MCF 10A (cell line): ENCODE measurements around the gene PMP22. TPM values are rescaled to one million over a fixed set of nuclear protein-coding genes. Genes with fewer than 3 reads are reported as not detected.

Experiments
- BruUV-seq: library from RNA; stranded (reverse); fragments of 400-500 nt; replicated peaks from 2 replicates; lab custom pipeline; 2021; lab: Mats Ljungman, UMichigan
- CTCF ChIA-PET: fragments of 300-600 bp; sonication (Branson Sonifier 250); formaldehyde crosslinking; extraction: SDS; loops from one replicate; lab custom pipeline; 2021; ENCODE audit warnings: antibody characterized with exemption, inconsistent platforms; lab: Yijun Ruan, JAX
- POLR2A ChIA-PET: fragments of 300-600, 350-650 bp; sonication (Branson Sonifier 250); formaldehyde crosslinking; extraction: SDS; loops from one replicate; lab custom pipeline; 2020; ENCODE audit warnings: antibody characterized with exemption, inconsistent platforms; lab: Yijun Ruan, JAX
- DNase-seq: peaks from one replicate; pipeline ENCODE4 v3.0.0-alpha.2; 2018; ENCODE audit not compliant: unreplicated experiment
- H3K27ac Mint-ChIP-seq: one replicate; pipeline ENCODE4 v1.8.0; 2022; ENCODE audit warnings: mild to moderate bottlenecking, low read depth, mixed read lengths; ENCODE audit not compliant: unreplicated experiment
- H3K27me3 Mint-ChIP-seq: one replicate; pipeline ENCODE4 v1.8.0; 2022; ENCODE audit warnings: mixed read lengths; ENCODE audit not compliant: insufficient read depth, unreplicated experiment
- H3K36me3 Mint-ChIP-seq: one replicate; pipeline ENCODE4 v1.8.0; 2022; ENCODE audit warnings: mild to moderate bottlenecking, moderate library complexity, mixed read lengths; ENCODE audit not compliant: insufficient read depth, unreplicated experiment
- H3K4me1 Mint-ChIP-seq: one replicate; pipeline ENCODE4 v1.8.0; 2022; ENCODE audit warnings: mixed read lengths; ENCODE audit not compliant: insufficient read depth, unreplicated experiment
- H3K4me3 Mint-ChIP-seq: one replicate; pipeline ENCODE4 v1.8.0; 2022; ENCODE audit warnings: mild to moderate bottlenecking, moderate library complexity, mixed read lengths; ENCODE audit not compliant: unreplicated experiment
- H3K9me3 Mint-ChIP-seq: one replicate; pipeline ENCODE4 v1.8.0; 2022; ENCODE audit warnings: mixed read lengths; ENCODE audit not compliant: unreplicated experiment
- CTCF ChIP-seq: fragments of 200-600 bp; IDR thresholded peaks from one replicate; pipeline ENCODE4 v1.8.0; 2022; ENCODE audit warnings: antibody characterized with exemption, mild to moderate bottlenecking; ENCODE audit not compliant: unreplicated experiment
- intact Hi-C: fragments of 100-400 bp; cut with micrococcal nuclease; formaldehyde crosslinking; loops from 2 replicates; pipeline ENCODE4 v1.14.1; 2022
- total RNA-seq: library from RNA; stranded (reverse); gene quantifications from 2 replicates; pipeline ENCODE4 v1.2.3, GENCODE V29; 2022

The PMP22 gene
- total RNA-seq, 1 experiment from 2014 or later: 0.44 TPM

DNA sequence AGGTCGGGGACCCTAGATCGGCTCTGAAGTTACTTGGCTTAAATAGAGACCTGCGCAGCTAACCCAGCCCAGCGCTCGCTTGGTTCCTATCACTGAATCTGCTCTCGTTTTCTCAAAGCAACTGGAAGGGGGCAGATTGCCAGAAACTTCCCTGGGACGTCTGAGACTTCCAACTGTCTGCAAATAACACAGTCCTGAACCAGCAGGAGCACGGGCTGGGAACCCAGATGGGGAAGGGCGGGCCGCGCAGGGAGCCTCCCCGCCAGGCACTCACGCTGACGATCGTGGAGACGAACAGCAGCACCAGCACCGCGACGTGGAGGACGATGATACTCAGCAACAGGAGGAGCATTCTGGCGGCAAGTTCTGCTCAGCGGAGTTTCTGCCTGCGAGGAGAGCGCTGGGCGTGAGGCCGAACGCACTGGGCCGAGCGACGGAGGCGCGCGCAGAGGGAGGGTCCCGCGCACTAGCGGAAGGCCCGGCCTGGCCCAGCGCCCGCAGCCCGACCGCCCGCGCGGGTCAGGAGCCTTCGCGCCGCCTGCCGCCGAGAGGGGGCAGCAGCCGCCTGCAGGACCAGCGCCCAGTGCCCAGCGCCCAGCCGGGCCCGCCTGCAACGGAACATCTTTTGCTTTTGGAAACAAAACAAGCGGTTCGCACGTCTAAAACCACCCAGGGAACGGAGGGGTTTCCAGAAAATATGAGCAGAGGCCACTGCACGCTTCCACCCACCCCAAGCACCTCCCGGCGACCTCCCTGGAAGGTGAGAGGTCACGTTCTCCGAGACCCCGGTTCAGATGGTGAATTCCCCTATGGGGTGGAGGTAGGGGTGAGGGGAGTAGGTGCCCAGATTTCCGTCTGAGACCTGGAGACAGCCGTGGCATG is 4.5 kb downstream of the PMP22 start:
- BruUV-seq: no TSS peak
- Mint-ChIP-seq H3K27me3 (peaks cover 34% of the 10 kb centered on the region), H3K4me3 (peak overlapping the region; percentile 90), H3K36me3 (no peaks in the 10 kb centered on the region), H3K9me3 (no peaks in the 10 kb centered on the region), H3K4me1 (peaks cover 7% of the 10 kb centered on the region), H3K27ac (peak overlapping the region; percentile 66)
- TF ChIP-seq CTCF: peak; percentile 80
- peak; percentile 75 for DNase-seq
- CTCF ChIA-PET: interaction anchor here (0.6 to 9.3 kb wide), 9 partner anchors 13 to 263 kb away, joined by 3 to 148 read pairs (median 5); no protein-coding TSS in a partner anchor
- POLR2A ChIA-PET: no interaction called here
- intact Hi-C loops: loop anchor here (1.0 kb wide), 2 partner anchors 149 to 243 kb away; no protein-coding TSS in a partner anchor

DNA sequence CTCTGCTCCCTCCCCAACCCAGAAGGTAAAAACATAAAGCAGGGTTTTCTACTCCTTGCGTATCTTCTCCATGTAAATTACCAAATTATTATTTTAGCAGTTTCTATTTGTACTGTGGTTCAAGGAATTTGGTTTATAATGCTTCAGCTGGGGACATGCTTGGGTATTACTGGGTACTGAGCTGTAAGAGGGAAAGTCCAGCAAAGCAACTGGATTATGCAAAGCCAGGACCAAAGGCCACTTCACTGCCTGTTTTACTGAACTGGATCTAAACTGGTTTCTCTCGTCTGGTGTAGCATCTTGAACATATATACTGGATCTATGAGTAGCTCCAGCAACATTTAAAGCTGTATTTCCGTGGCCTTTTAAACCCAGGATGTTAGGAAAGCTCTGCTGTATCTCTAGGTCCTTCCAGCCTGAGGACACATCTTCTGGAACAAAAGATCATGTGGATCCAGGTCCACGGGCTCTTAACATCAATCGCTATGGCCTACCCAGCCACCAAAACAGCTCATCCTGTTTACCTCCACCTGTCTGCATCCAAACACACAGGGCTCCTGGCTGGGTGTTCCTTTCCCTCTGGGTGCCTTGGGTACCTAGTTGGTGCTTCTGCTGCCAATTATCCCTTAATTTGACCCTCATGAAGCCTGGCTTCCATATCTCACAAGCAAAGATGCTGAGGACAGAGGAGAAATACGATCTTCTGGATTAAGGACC is 7.2 kb downstream of the PMP22 start:
- ChIA-PET POLR2A (interaction anchor here (1.7 kb wide), 1 partner anchor 14 kb away, joined by 3 read pairs; no protein-coding TSS in a partner anchor), CTCF (interaction anchor here (0.6 to 9.3 kb wide), 31 partner anchors 9 to 1719 kb away, joined by 3 to 148 read pairs (median 4); partner anchors contain the start of gene PMP22)
- no peak for TF ChIP-seq CTCF
- no peaks in the 10 kb centered on the region for H3K9me3 Mint-ChIP-seq
- no peaks in the 10 kb centered on the region for H3K36me3 Mint-ChIP-seq
- peaks cover 9% of the 10 kb centered on the region for H3K4me1 Mint-ChIP-seq
- no TSS peak for BruUV-seq
- intact Hi-C loops: no loop called here
- H3K4me3 Mint-ChIP-seq: no peak overlapping the region
- DNase-seq: no peak
- H3K27me3 Mint-ChIP-seq: peaks cover 15% of the 10 kb centered on the region
- H3K27ac Mint-ChIP-seq: no peak overlapping the region

DNA sequence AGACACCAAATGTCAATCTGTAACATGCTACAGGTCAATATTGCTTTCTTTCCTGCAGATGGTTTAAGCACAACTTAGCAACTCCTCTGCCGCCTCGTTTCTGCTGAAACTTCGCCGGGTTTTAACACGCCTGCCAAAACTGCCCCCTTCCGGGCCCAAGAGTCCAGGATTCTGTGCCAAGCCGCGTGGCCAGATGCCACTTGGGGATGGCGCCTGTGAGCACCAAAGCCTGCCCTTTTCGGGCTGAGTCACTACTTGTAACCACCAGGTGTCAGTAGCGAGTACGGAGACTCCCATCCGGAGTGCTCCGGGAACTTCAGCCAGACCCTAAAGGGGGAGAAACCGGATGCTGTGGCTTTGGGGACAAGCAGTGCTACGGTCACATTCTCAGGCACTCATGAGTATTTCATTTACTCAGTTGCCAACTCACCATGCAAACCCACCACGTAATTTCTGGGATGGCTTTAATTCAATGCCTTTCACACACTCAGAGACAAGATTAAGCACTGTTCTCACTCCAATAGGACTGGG is 7.8 kb downstream of the PMP22 start:
- H3K36me3 Mint-ChIP-seq: no peaks in the 10 kb centered on the region
- no peaks in the 10 kb centered on the region for H3K9me3 Mint-ChIP-seq
- H3K4me3 Mint-ChIP-seq: no peak overlapping the region
- ChIA-PET CTCF (interaction anchor here (0.5 to 9.3 kb wide), 34 partner anchors 9 to 1919 kb away, joined by 3 to 148 read pairs (median 4); partner anchors contain the start of gene PMP22), POLR2A (no interaction called here)
- H3K27ac Mint-ChIP-seq: no peak overlapping the region
- H3K27me3 Mint-ChIP-seq: peaks cover 9% of the 10 kb centered on the region
- peaks cover 9% of the 10 kb centered on the region for H3K4me1 Mint-ChIP-seq
- TF ChIP-seq CTCF: peak; percentile 69
- peak; percentile 86 for DNase-seq
- intact Hi-C loops: no loop called here
- BruUV-seq: no TSS peak

DNA sequence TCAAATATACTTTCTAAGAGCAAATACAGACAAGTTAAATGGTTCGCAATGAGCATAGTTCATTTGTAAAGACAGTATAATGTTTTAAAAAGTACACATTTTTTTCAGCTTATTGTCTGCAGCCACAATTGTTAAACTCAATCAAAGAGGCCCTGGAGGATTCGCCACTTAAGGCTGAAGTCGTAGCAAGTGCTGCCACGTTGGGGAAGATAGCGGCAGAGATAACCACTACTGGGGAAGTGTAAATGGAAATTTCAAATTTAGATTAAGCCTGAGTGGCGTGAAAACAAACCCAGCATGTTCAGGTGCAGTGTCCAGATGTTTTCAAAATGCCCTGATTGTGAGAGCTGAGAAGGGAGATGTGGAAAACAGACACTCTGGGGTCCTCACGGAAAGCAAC is 8.4 kb downstream of the PMP22 start:
- no peak overlapping the region for H3K4me3 Mint-ChIP-seq
- no peaks in the 10 kb centered on the region for H3K9me3 Mint-ChIP-seq
- no TSS peak for BruUV-seq
- H3K27me3 Mint-ChIP-seq: peaks cover 3% of the 10 kb centered on the region
- intact Hi-C loops: no loop called here
- no peak for DNase-seq
- TF ChIP-seq CTCF: no peak
- POLR2A ChIA-PET: no interaction called here
- H3K36me3 Mint-ChIP-seq: no peaks in the 10 kb centered on the region
- peaks cover 6% of the 10 kb centered on the region for H3K4me1 Mint-ChIP-seq
- H3K27ac Mint-ChIP-seq: no peak overlapping the region
- CTCF ChIA-PET: interaction anchor here (0.5 to 4.3 kb wide), 25 partner anchors 9 to 1918 kb away, joined by 3 to 43 read pairs (median 4); partner anchors contain the start of gene PMP22
